Activated B cell treated with CpG ODN at 0.5 μM for 24 hours (primary cell): Measurements from ENCODE around the gene PAQR6. TPM values are rescaled to one million over a fixed set of nuclear protein-coding genes. Genes with fewer than 3 reads are reported as not detected.

ENCODE experiments used
- ATAC-seq: fragments of 200-7000 bp; cut with Tn5 transposase; one replicate; pipeline ENCODE4 v1.10.0; 2021; ENCODE audit warnings: low read depth, mild to moderate bottlenecking, moderate library complexity
- CTCF ChIA-PET: fragments of 350-600 bp; sonication (Branson Sonifier 250); formaldehyde crosslinking; loops from one replicate; lab custom pipeline; 2021; ENCODE audit warnings: antibody characterized with exemption; lab: Charles Lee
- POLR2A ChIA-PET: fragments of 350-600 bp; sonication (Branson Sonifier 250); formaldehyde crosslinking; loops from one replicate; lab custom pipeline; 2021; ENCODE audit warnings: antibody characterized with exemption; lab: Charles Lee
- DNase-seq: peaks from one replicate; pipeline ENCODE4 v3.0.0; 2022
- H3K27ac Mint-ChIP-seq: one replicate; pipeline ENCODE4 v1.8.0; 2020; ENCODE audit warnings: mixed read lengths
- H3K27me3 Mint-ChIP-seq: one replicate; pipeline ENCODE4 v1.8.0; 2021; ENCODE audit warnings: mixed read lengths
- H3K36me3 Mint-ChIP-seq: one replicate; pipeline ENCODE4 v1.8.0; 2021; ENCODE audit warnings: low read depth, mixed read lengths
- H3K4me1 Mint-ChIP-seq: one replicate; pipeline ENCODE4 v1.8.0; 2021; ENCODE audit warnings: mixed read lengths
- H3K4me3 Mint-ChIP-seq: one replicate; pipeline ENCODE4 v1.8.0; 2020; ENCODE audit warnings: mild to moderate bottlenecking, mixed read lengths
- H3K9me3 Mint-ChIP-seq: one replicate; pipeline ENCODE4 v1.8.0; 2020; ENCODE audit warnings: mixed read lengths
- intact Hi-C: fragments of 100-400 bp; cut with micrococcal nuclease; formaldehyde crosslinking; loops from one replicate; pipeline ENCODE4 v1.15.1; 2024
- total RNA-seq: library from RNA; stranded (reverse); gene quantifications from 2 replicates; pipeline ENCODE4 v1.2.3, GENCODE V29; 2022
- TF ChIP-seq, protein P1 (sequence below): fragments of 200-600 bp; IDR thresholded peaks from one replicate; pipeline ENCODE4 v1.8.0; 2022; ENCODE audit warnings: antibody characterized with exemption, mild to moderate bottlenecking

PAQR6 gene
- total RNA-seq, 1 donor from 2014 or later, result 1.6 TPM

GRCh38 chr1:156238248-156238647 is 9.6 kb downstream of the PAQR6 start:
- CTCF ChIA-PET, result no interaction called here
- POLR2A ChIA-PET, result no interaction called here
- intact Hi-C loops, result no loop called here

DNA sequence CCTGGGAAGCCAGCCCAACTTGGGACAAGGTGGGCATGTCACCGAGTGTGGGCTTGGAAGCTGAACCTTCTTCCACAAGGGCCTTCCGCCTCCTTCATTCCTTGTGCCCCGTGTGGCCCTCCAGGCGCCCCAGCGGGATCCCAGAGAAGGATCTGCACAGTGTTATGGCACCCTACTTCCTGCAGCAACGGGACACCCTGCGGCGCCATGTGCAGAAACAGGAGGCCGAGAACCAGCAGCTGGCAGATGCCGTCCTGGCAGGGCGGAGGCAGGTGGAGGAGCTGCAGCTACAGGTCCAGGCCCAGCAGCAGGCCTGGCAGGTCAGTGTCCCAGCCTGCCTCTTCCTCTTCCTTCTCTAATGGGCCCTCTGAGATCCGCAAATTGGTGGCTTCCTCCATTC is 11.7 kb downstream of the PAQR6 start:
- peaks cover 71% of the 10 kb centered on the region for H3K36me3 Mint-ChIP-seq
- ATAC-seq, result no peak
- no peak for DNase-seq
- no peaks in the 10 kb centered on the region for H3K27me3 Mint-ChIP-seq
- TF ChIP-seq, protein P1, sequence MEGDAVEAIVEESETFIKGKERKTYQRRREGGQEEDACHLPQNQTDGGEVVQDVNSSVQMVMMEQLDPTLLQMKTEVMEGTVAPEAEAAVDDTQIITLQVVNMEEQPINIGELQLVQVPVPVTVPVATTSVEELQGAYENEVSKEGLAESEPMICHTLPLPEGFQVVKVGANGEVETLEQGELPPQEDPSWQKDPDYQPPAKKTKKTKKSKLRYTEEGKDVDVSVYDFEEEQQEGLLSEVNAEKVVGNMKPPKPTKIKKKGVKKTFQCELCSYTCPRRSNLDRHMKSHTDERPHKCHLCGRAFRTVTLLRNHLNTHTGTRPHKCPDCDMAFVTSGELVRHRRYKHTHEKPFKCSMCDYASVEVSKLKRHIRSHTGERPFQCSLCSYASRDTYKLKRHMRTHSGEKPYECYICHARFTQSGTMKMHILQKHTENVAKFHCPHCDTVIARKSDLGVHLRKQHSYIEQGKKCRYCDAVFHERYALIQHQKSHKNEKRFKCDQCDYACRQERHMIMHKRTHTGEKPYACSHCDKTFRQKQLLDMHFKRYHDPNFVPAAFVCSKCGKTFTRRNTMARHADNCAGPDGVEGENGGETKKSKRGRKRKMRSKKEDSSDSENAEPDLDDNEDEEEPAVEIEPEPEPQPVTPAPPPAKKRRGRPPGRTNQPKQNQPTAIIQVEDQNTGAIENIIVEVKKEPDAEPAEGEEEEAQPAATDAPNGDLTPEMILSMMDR, result no peak
- no peaks in the 10 kb centered on the region for H3K4me1 Mint-ChIP-seq
- H3K27ac Mint-ChIP-seq, result no peak overlapping the region
- ChIA-PET CTCF (no interaction called here), POLR2A (no interaction called here)
- intact Hi-C loops, result no loop called here
- no peak overlapping the region for H3K4me3 Mint-ChIP-seq
- no peaks in the 10 kb centered on the region for H3K9me3 Mint-ChIP-seq

More at GRCh38 chr1:156238248-156238647, 9.6 kb downstream of the PAQR6 start:
- Mint-ChIP-seq H3K4me3 (no peak overlapping the region), H3K4me1 (no peaks in the 10 kb centered on the region), H3K27me3 (no peaks in the 10 kb centered on the region), H3K9me3 (no peaks in the 10 kb centered on the region), H3K27ac (no peak overlapping the region), H3K36me3 (peaks cover 64% of the 10 kb centered on the region)
- ATAC-seq, result no peak
- TF ChIP-seq, protein P1, result no peak
- DNase-seq, result no peak

DNA sequence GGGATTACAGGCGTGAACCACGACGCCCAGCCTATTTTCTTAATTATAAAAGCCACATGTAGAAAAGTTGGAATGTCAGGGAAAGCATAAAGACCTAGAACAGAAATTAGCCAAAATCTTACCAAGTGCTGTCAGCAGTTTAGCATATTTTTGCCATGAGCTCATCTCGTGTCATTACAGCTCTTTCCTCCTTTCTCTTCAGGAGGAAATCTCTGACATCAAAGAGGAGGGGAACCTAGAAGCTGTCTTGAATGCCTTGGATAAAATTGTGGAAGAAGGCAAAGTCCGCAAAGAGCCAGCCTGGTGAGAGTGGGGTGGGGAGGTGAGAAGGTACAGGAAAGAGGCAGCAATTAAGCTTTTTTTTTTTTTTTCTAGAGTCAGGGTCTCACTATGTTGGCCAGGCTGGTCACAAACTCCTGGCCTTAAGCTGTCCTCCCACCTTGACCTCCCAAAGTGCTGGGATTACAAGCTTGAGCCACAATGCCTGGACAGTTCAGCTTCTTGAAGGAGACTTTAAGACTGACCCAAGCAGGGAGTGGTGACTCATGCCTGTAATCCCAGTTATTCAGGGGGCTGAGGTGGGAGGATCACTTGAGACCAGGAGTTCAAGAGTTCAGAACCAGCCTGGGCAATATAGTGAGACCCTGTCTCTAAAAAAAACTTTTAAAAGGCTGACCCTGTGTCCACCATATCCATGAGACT is 14.3 kb downstream of the PAQR6 start:
- ATAC-seq, result no peak
- Mint-ChIP-seq H3K9me3 (no peaks in the 10 kb centered on the region), H3K36me3 (peaks cover 61% of the 10 kb centered on the region), H3K27ac (no peak overlapping the region), H3K4me3 (no peak overlapping the region), H3K27me3 (no peaks in the 10 kb centered on the region), H3K4me1 (no peaks in the 10 kb centered on the region)
- DNase-seq, result no peak
- TF ChIP-seq, protein P1, result no peak
- intact Hi-C loops, result no loop called here
- ChIA-PET CTCF (no interaction called here), POLR2A (interaction anchor here (0.6 to 1.1 kb wide), 2 partner anchors 9 to 49 kb away, joined by 3 to 10 read pairs; partner anchors contain the start of gene SMG5)

DNA sequence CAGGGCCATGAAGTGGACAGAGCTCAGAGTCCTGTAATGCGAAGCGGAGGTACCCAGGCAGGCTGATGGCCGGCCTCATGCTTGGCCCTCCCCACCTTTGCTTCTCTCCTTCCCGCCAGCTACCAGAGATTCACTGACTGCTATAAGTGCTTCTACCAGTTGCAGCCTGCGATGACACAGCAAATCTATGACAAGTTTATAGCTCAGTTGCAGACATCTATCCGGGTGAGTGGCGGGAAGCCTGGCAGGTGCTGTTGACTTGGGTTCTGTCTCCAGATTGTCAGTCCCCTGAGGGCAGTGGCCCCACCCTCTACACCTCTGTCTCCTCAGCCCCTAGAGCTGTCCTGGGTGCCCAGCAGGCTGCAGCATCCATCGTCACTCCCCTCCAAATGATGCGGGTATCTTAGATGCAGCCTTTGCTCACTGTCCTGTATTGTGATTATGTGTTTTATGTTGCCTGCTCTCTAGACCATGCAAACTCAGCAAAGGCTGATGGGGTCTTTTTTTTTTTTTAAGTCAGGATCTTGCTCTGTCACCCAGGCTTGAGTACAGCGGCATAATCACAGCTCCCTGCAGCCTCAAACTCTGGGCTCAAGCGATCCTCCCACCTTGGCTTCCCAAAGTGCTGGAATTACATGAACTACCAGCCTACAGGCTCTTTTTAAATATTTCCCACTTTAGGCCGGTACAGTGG is 15.5 kb downstream of the PAQR6 start:
- no peak overlapping the region for H3K4me3 Mint-ChIP-seq
- ATAC-seq (no peak), DNase-seq (no peak)
- no peaks in the 10 kb centered on the region for H3K9me3 Mint-ChIP-seq
- intact Hi-C loops, result no loop called here
- H3K36me3 Mint-ChIP-seq, result peaks cover 56% of the 10 kb centered on the region
- no peaks in the 10 kb centered on the region for H3K27me3 Mint-ChIP-seq
- no peak overlapping the region for H3K27ac Mint-ChIP-seq
- TF ChIP-seq, protein P1, result no peak
- ChIA-PET POLR2A (interaction anchor here (1.1 kb wide), 1 partner anchor 20 kb away, joined by 3 read pairs; the partner anchor contains the start of gene PMF1), CTCF (interaction anchor here (1.1 kb wide), 1 partner anchor 13 kb away, joined by 3 read pairs; no protein-coding TSS in a partner anchor)
- no peaks in the 10 kb centered on the region for H3K4me1 Mint-ChIP-seq

DNA sequence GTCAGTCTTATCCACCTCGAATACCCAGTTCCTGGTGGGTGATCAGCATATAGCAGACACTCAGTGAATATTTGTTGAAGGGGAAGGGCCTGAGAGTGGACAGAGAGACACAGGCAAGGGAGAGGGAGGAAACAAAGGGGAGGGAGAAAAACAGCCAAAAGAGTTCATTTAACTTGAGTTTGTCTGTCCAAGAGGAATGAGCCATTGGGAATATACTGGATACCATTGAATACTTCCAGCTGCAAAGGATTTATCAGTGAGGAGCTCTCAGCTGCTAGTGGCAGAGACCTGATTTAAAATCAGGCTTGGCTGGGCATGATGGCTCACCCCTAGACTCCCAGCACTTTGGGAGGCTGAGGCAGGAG is 17.4 kb downstream of the PAQR6 start:
- DNase-seq (no peak), ATAC-seq (no peak)
- CTCF ChIA-PET, result interaction anchor here (8.6 kb wide), 1 partner anchor 84 kb away, joined by 215 read pairs; no protein-coding TSS in a partner anchor
- H3K27me3 Mint-ChIP-seq, result no peaks in the 10 kb centered on the region
- H3K4me3 Mint-ChIP-seq, result no peak overlapping the region
- peaks cover 48% of the 10 kb centered on the region for H3K36me3 Mint-ChIP-seq
- no peaks in the 10 kb centered on the region for H3K9me3 Mint-ChIP-seq
- peaks cover 1% of the 10 kb centered on the region for H3K4me1 Mint-ChIP-seq
- intact Hi-C loops, result no loop called here
- TF ChIP-seq, protein P1, result no peak
- POLR2A ChIA-PET, result interaction anchor here (0.7 to 7.7 kb wide), 3 partner anchors 50 to 958 kb away, joined by 4 to 53 read pairs (median 10); no protein-coding TSS in a partner anchor
- no peak overlapping the region for H3K27ac Mint-ChIP-seq
